Glomerular visceral epithelial cell (primary cell): Measurements from ENCODE around the gene SPEG.

Source experiments
- DNase-seq: peaks from one replicate; pipeline ENCODE4 v3.0.0-alpha.2; 2016; ENCODE audit errors: extremely low spot score

The SPEG gene

DNA sequence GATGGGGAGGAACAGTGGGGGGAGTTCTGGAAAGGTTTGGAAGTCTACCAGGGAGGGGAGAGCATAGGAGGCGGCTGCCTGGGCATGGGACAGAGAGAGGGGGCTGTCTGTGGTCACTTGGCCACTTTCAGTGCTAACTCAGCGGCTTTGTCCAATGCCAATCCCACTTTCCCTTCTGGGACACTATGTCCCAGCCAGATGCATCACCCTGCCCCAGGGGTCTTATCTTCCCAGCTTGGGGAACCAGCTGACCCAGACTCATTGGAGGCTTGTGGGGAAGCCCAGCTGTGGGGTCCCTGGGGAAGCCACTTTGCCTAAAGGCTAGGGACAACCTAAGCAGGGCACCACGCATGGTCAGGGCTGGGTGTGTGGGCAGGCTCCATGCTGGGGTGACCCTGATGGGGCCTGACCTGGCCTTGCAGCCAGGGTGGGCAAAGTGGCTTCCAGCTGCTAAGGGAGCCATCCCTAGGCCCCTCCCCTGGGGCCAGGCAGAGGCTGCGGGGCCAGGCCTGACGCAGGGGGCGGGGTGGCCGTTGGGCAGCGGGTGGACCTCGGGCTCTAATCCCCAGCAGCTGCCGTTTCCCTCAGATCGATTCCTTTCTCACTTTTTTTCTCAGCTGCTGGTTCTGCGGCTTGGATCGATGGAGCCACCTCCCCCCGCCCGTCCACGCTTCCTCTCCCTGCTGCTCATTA is 78.0 kb downstream of the SPEG start:
- no peak for DNase-seq

DNA sequence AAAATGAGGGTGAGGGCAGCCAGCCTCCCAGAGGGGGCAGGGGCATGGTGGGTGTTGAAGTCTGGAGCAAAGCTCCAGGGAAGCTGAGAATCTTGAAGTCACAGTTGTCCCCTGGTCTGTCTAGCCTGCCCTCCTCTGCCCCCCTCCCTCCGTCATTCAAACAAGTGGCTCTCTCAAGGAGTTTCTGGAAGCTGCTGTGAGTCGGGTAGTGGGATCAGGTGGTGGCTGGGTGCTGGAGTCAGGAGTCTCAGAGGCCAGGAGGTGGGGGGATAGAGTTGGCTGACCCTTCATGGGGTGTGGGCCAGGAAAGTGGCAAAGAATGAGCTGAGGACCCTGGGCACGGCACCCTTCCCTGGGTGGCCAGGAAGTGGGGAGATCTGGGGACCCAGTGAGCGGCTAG is 79.1 kb downstream of the SPEG start:
- no peak for DNase-seq

DNA sequence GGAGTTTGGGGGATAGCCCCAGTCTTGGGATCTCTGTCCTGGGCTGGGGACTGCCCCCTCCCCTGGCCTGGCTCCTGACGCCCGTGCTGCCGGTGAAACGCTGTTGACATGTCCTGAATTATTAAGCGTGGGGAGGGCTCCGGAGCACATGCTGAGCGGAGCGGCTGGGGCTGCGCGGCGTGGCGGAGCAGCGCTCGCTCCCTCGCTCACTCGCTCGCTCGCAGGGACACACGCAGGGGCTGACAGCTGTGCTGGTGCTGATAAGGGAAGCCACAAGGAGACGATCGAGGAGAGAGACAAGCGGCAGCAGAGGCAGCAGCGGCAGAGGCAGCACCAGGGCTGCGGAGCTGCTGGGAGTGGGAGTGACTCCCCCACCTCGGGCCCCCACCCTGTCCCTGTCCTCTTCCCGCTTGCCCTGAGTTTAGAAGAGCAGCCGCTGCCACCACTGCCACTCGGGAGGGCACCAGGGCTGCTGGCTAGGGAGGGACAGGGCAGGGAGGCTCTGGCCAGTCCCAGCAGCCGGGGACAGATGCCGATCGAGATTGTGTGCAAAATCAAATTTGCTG is 79.6 kb downstream of the SPEG start, which contains the start of gene ASIC4:
Gene ASIC4, plus strand, starts transcription at position 287 of the 566 bp plus-strand sequence. Its CDS starts 243 bp downstream, at position 530.
- no peak for DNase-seq

DNA sequence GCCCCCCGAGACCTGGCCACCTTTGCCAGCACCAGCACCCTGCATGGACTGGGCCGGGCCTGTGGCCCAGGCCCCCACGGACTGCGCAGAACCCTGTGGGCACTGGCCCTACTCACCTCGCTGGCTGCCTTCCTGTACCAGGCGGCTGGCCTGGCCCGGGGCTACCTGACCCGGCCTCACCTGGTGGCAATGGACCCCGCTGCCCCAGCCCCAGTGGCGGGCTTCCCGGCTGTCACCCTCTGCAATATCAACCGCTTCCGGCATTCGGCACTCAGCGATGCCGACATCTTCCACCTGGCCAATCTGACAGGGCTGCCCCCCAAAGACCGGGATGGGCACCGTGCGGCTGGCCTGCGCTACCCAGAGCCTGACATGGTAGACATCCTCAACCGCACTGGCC is 80.2 kb downstream of the SPEG start:
- DNase-seq, result no peak

DNA sequence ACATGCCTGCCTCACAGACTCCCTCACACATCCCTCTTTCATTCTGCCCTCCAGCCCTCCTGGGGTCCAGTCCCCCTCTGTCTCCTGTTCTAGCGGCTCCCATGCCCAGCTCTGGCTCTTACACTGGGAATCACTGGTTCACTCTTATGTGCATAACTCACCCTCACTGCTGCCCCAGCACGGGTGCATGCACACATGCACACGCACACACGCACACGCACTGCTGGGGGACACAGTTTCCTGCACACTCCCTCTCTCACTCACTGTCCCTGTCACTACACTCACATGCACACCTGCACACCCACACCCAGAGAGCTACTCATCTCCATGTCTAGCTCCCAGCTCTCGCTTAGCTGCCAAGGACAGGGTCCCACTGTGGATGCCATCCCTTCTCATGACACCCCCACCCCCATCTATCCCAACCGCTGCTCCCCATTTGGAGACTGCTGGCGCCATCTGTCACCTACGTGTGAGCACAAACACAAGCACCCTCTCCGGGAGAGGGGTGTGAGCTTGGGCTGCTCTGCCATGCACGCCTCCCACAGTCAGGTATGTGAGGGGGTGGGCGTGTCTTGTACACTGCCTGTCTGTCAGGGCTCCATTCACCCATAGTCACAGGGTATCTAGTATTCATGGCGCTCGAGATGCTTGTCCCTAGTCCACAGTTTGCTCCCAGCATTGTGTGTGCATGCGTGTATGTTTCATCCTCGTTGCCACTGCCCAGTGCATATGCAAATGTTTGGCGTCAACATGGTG is 81.4 kb downstream of the SPEG start:
- no peak for DNase-seq

DNA sequence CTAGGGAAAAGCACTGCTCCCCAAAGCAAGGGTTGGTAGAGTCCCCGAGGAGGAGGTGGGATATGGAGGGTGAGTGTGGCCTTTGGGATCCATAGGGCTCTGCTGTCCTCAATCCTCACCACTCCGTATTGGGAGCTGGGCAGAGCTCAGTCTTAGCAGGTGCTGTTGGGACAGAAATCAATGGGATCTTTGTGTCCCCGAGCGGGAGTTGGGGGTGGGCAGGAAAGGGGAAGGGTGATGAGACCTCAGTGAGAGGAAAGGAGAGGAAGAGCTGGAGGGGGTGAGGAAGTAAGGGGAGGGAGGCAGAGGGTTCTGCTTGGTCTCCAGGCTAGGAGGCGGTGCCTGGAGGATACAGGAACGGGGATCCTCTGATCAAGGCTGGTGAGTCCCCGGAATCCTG is 82.2 kb downstream of the SPEG start:
- DNase-seq, result no peak

DNA sequence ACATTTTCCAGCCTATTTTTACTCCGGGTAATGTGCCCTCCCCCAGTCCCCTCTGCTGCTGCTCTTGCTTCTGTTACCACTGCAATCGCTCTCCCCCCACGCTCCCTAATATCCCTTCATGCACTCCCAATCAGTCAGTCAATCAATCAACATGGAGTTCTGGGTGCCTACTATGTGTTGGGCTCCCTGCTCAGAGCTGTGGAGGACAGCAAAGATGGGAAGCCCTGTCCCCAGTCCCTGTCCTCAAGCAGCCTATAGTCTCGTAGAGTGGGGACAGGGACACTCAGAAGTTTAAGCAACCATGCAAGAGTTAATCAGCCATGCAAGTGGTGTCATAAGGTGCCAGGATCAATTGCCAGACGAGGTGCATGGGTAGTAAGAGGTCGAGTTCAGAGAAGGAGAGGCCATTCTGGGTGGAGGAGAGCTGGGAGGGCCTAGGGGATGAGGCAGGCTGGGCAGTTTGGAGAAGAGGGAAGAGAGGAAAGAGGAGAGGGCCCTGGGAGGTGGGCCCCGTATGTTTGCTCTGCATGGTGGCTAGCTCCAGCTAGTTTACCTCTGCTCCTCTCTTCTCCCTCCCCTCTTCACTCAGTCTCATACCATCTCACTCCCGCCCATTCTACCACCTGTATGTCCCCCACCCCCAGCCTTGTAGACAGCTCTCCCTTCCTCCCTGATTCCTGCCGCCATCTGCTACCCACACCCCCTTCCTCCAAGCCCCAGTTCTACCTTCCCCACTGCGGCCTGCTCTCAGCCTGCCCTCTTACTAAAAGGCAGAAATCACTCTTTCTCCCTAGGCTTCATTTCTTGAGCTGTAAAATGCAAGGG is 83.5 kb downstream of the SPEG start:
- DNase-seq, result no peak

DNA sequence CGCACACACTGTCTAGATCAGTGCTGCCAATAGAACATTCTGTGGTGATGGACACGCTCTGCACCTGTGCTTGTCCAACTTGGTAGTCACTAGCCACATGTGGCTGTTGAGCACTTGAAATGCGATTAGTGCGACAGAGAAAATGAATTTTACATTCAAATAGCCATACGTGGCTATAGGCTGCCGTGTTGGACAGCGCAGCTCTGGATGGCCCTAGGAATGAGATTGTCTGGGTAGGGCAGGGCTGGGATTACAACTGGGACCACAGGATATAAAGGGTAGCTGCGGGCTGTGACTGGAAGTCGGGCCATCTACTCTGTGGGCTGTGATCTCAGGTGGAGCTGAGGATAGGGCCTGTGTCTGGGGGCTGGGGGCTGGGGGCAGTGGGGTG is 84.9 kb downstream of the SPEG start:
- DNase-seq, result no peak

DNA sequence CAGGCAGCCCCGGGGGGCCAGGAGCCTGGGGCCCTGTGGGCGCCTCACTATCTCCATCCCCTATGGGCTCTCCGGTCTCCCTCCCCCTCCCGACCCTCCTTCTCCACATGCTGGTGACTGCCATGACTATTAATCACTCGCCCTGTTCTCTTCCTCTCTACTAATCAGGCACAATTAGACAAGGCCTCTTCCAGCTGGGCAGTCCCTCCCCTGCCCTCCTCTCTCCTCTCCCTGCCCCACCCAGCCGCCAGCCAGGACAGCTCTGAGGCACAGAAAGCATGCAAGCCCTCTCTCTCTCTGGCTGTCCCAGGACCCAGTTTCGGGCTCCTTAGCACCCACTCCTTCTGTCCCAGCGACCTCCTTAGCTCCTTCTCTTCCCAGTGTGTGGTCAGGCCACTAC is 85.4 kb downstream of the SPEG start:
- DNase-seq, result no peak

DNA sequence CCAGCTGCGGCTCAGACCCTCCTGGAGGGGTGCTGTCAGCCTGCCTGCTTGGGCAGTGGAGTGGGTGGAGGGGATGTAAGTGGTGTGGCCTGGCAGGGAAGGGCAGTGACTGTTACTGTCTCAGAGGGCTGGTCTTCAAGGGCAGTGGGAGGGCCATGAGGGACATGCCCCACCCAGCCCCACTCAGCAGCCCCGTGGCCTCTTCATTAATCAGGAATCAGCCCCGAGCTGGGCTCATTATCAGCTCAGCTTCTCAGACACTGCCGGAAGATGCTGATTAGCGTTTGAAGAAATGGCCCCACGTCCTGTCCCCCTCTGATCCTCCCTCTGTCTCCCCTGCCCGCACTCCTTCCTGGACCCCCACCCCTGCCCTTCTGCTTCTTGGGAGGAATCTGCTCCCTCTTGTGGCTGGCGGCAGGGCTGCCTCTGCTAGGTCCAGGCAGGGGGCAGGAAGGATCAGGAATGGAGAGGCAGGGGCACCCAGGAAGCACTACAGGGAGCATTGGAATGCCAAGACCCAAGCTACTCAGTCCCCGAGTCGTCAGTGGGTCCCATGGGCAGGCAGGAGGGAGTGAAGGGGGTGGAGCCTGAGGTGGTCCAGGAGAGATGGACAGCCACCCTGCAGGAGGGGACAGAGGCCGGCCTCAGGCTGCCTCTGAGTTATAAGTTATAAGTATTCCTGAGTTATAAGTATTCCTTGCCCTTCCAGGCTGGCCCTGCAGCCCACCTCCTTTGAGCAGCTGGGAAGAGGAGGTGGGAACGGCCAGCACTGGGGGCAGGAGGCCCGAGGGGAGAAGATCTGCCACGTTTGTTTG is 86.6 kb downstream of the SPEG start:
- DNase-seq, result peak; percentile 65

DNA sequence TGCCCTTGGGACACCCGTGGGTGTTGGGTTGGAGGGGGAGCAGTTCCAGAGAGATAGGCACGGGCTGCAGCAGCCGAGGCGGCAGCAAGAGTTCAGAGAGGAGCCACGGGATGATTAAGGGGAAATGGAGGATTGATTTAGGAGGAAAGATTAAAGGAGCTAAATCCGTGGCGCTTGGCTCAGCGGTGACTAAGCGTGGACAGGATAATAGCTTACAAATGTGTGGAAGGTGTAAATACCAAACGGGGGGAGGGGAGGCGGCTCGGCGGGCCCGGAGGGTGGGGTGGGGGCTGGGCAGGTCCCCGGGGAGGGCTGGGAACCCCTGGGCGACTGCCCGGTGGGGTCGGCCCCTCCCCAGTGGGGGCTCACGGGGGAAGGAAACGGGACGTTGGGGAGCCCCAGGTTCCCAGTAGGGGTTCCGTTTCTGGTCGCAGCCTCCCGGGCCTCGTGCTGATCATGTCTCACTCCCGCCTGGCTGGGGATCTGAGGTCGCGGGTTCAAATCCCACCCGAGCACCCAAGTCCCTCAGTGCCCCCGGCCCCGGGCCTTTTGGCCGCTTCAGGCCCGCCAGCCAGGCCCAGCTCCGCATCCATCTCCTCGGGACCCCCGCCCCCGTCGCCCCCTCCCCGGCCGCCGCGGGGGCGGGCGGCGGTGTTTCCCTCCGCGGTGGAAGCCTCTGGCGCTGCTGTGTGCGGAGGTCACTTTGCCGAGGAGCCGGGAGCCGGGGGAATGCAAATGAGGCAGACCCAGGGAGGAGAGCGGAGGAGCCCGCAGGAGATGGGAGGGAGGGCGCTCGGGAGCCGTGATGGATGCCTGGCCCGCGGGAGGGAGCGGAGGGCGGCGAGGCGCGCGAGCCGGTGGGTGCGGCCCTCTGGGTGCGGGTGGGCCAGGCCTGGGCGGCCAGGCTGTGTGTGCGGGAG is 87.7 kb downstream of the SPEG start:
- DNase-seq, result peak; percentile 54

DNA sequence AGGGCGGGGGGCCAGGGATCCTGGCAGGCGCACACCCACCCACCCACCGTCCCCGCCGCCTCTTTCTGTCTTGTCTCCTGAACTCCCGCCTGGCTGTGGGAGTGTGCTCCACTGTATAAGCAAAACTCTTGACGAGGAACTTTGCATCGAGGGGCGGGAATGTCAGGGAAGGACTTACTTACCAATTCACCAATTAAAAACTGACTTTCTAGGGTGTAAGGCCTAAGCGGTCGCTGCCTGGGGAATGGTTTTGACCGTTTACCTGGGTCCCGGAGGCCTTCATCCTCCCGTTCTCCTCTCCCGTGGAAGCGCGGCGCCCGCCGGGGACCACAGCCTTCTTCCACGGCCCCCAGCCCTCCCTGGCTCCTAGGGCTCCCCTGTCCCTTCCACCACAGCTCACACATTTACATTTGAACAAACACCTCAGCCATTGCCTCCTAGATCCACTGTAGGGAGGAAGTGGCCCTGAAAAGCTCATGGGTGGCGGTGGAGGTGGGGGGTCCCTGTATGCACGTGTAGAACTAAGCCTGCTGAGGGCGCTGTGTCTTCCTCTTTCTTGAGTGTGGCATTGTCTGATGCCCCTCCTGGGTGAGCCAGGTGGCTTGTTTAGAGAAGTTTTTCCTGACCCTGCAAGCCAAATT is 88.5 kb downstream of the SPEG start:
- no peak for DNase-seq

DNA sequence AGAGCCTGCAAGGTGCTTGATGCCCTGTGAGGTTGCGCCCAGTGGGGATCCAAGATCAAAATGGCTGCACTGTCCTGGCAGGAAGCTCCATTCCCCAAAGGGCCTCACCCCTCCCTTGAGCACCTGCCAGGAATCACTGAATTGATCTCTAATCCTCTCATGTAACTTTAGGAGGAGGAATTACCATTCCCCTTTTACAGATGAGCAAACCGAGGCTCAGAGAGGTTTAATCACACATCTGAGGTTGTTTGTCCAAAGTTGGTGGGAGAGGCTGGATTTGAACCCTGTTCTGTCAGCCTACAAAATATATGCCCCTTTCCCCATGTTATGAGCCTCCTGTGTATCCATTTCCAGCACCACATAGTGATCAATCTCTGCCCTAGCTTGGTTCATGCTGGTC is 90.2 kb downstream of the SPEG start:
- no peak for DNase-seq

DNA sequence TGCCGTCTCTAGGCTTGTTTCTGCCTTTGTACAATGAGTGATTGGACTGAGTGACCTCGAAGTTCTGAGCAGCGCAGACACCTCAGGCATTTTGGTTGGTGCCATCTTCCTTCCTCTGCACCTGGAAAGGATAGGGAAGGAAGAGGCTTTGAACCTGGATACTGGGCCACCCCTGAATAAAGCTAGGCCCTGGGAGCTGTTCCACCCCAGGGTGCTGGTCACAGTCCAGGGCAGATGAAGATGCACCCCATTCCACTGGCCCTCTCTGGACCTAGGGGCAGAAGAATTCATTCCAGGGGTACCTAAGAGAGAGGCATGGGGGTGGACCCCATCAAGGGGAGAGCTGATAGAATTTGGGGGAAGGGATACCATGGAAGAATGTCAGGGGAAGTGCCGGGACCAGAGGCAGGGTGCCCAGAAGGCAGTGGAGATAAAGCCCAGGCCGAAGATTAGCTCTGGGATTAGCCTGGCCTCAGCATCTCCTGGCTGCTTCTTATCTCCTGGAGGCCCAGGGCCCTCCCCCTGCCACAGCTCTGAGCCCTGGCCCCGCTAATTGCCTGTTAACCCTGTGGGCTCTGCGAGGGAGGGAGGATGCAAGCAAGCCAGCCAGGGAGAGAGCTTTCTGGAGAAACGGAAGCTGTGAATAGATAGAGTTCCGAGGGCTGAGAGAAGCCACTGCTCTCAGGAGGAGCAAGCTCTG is 91.0 kb downstream of the SPEG start:
- DNase-seq, result no peak

DNA sequence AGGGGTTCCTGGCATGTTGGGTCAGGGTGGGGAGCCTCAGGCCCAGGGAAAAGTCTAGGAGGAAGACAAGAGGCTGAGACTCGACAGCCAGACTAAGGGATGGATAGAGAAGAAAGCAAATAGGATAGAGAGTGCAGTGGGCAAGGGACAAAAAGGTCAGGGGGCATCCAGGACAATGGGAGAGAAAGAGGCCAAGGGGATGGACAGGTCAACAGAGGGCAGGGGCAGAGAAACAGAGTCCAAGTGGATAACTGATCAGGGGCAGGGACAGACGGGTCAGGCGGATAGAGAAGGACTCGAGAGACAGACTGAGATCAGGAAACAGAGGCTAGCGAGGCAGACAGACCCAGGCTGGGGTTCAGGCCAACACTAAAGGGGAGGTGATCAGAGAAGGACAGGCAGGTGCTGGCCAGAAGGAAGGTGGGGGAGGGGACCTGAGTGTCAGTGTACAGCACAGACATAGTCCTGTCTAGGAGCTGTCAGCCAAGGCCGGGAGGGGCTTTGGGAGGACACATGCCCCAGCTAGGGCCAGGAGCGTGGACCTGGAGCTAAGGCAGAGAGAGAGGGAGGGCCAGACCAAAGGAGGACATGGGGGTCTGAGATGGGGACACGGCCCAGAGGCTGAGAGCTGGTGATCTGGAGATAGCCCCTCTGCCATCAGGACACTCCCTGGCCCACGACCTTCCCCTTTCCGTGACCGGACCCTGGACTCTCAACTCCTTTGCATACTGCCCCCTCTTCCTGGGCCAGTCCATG is 91.9 kb downstream of the SPEG start:
- no peak for DNase-seq

DNA sequence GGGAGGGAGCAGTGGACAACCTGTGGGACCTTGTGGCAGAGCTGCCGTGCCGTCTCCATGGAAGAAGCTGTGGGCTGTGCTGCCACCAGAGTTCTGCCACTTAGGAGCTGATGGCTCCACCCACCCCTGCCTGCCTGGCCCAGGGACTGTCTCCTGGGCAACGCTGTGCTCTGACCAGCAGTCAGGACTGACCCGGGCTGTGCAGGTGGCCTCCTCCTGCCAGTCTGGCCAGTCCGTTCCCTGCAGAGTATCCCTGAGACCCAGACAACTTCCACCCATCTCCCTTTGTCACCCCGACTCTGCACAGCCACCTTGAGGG is 92.4 kb downstream of the SPEG start:
- peak; percentile 28 for DNase-seq

DNA sequence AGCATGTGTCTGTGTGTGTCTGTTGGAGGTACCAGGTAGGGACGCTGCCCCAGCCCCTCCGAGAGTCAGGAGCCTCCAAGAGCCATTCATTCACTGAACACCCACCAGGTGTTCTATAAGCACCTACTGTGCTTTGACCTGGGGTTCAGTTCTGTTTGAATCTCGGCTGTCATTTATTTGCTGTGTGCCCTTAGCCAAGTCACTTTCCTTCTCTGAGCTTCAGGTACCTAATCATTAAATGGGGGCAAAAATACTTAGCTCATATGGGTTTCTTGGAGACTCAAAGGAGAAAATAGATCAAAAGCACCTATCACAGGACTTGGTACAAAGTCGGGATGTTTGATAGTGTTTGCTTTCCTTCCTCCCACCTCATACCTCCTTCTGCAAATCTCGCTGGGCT is 92.8 kb downstream of the SPEG start:
- no peak for DNase-seq
